COR-L47 (cell line): ENCODE results near the gene SMPD4.
A peak's percentile ranks its signal among the peaks of the same experiment; 100 is the strongest.
"Not testable (repeated sequence)": the region's sequence is repeated elsewhere in the genome, so short reads cannot be mapped to it uniquely, and the experiment has no call there.

Experiments used
- DNase-seq: peaks from one replicate; lab custom pipeline; 2025; lab: John Stamatoyannopoulos, UW

Gene SMPD4

GRCh38 chr2:130181325-130181879 is at the start of gene SMPD4:
TSS of gene SMPD4 (minus strand) at chr2:130181602. CDS start at chr2:130176592, 5,010 bp downstream.
- peak; percentile 94 for DNase-seq

- DNase-seq, result not testable (repeated sequence)
These were observed 49.5 kb upstream of the SMPD4 start for GRCh38 chr2:130230907-130231306.

GRCh38 chr2:130230376-130230775 is 49.0 kb upstream of the SMPD4 start:
- not testable (repeated sequence) for DNase-seq

- not testable (repeated sequence) for DNase-seq
These were observed 47.7 kb upstream of the SMPD4 start for GRCh38 chr2:130229161-130229510.

- not testable (repeated sequence) for DNase-seq
These were observed 47.2 kb upstream of the SMPD4 start for GRCh38 chr2:130228467-130229160.

GRCh38 chr2:130228005-130228404 is 46.6 kb upstream of the SMPD4 start:
- DNase-seq, result not testable (repeated sequence)

- DNase-seq, result not testable (repeated sequence)
These were observed 41.1 kb upstream of the SMPD4 start for GRCh38 chr2:130222523-130222922.

GRCh38 chr2:130220505-130220904 is 39.1 kb upstream of the SMPD4 start:
- not testable (repeated sequence) for DNase-seq

GRCh38 chr2:130219147-130219546 is 37.7 kb upstream of the SMPD4 start:
- not testable (repeated sequence) for DNase-seq

- DNase-seq, result not testable (repeated sequence)
These were observed 25.6 kb upstream of the SMPD4 start for GRCh38 chr2:130207051-130207450.

- DNase-seq, result not testable (repeated sequence)
These were observed 21.7 kb upstream of the SMPD4 start for GRCh38 chr2:130203150-130203549.

- DNase-seq, result not testable (repeated sequence)
These were observed 21.1 kb upstream of the SMPD4 start for GRCh38 chr2:130202518-130202917.

GRCh38 chr2:130198343-130198742 is 16.9 kb upstream of the SMPD4 start, which contains the start of gene TUBA3E:
TSS of gene TUBA3E (minus strand) at chr2:130198439. CDS start at chr2:130198360, 79 bp downstream.
- DNase-seq, result no peak

- not testable (repeated sequence) for DNase-seq
These were observed 14.7 kb upstream of the SMPD4 start for GRCh38 chr2:130196052-130196451.

GRCh38 chr2:130195089-130195635 is 13.8 kb upstream of the SMPD4 start:
- not testable (repeated sequence) for DNase-seq

- DNase-seq, result not testable (repeated sequence)
These were observed 12.4 kb upstream of the SMPD4 start for GRCh38 chr2:130193824-130194223.

GRCh38 chr2:130192451-130192850 is 11.0 kb upstream of the SMPD4 start:
- DNase-seq, result not testable (repeated sequence)

- DNase-seq, result not testable (repeated sequence)
These were observed 9.9 kb upstream of the SMPD4 start for GRCh38 chr2:130191319-130191718.

GRCh38 chr2:130190237-130190636 is 8.8 kb upstream of the SMPD4 start:
- DNase-seq, result no peak

GRCh38 chr2:130188958-130189357 is 7.6 kb upstream of the SMPD4 start:
- DNase-seq, result not testable (repeated sequence)

GRCh38 chr2:130187859-130188792 is 6.7 kb upstream of the SMPD4 start:
- DNase-seq, result not testable (repeated sequence)

GRCh38 chr2:130187268-130187667 is 5.9 kb upstream of the SMPD4 start:
- DNase-seq, result no peak
